GM19397 (cell line): ENCODE results near the gene PCDHB1.

ENCODE experiments used
- ATAC-seq: cut with Tn5 transposase; IDR thresholded peaks from one replicate; pipeline ENCODE4 v1.9.1; 2021; ENCODE audit warnings: mild to moderate bottlenecking, moderate library complexity; ENCODE audit not compliant: unreplicated experiment

The PCDHB1 gene, protein sequence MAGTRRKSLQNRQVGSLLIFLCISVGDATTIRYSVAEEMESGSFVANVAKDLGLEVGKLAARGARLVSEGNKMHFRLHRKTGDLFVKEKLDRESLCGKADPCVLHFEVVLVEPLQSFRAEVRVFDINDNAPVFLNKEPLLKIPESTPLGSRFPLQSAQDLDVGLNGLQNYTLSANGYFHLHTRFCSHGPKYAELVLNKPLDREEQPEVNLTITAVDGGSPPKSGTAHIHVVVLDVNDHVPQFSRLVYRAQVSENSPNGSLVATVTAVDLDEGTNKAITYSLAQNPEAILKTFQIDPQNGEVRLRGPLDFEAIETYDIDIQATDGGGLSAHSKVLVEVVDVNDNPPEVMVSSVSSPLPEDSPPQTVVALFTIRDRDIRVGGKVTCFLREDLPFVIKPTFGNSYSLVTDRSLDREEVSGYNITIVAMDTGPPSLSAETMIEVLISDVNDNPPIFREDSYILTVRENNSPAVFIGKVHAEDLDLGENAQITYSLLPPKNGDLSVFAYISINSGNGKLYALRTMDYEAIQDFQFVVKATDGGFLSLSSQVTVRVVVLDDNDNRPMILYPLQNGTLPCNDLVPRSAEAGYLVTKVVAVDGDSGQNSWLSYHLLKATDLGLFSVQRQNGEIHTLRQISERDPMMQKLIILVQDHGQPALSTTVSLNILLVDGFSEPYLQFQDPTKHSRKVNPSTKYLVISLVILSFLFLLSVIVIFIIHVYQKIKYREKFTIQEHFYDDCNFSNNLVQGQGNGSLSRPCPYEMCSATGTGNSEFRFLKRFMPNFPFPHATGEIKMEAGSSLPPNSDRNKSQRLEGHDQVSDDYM

GRCh38 chr5:141050622-141051520, at the start of gene PCDHB1:
Gene PCDHB1, plus strand, starts transcription at chr5:141051374. Its CDS starts 97 bp downstream, at chr5:141051471.
- ATAC-seq = no peak

DNA sequence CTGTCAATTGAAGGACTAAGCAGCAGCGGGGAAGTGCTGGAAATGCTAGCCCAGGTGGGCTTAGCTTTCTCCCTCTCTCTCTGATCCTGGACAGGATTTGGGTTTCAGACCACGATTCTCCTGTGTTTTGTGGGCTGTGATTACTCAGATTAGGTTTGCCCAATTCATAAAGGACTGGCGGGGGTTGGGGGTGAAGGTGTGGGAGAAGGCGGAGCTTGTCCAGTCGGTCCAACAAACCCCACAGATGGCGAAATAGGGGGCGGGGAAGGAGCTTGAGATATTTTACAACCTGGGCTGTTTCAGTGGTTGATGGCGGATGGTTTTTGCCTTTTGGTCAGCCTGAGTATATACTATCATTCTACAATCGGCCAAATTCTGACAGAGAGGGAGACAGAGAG, 49.7 kb upstream of the PCDHB1 start:
- no peak for ATAC-seq

DNA sequence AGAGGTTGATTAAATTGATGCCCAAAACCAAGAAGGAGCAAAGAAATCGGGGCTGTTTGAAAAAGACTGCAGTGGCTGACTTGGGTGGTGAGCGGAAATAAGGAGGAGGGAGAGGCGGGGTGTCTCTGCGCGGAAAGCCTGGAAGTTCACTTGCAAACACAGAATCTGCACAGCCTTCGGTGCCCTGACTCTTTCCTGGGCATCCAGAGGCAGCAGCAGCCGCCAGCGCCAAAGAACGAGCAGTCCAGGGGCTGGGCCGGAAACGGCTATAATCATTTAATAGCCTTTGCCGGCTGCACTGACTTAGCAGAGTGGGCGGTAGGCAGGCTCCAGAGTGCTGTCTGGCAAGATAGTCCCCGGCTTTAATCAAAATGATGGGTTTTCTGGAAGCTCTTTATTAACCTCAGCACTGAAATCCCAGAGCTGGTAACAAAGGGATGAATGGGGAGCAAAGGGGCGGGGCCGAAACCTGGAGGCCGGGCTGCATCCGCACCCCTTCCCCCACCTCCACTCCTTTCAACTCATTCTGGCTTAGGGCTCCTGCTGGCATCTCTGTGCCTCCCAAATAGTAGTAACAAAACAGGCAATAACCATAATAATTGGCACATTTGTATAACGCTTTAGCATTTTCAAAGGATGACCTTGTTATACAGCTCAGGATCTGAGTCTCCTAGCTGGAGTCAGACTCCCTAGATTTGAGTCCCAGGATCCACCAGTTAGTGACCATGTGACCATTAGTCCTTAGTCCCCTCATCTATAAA, 49.1 kb upstream of the PCDHB1 start:
- no peak for ATAC-seq

- no peak for ATAC-seq
These were observed 48.6 kb upstream of the PCDHB1 start for GRCh38 chr5:141002605-141002965.

- ATAC-seq = no peak
These were observed 48.1 kb upstream of the PCDHB1 start for GRCh38 chr5:141003031-141003430.

GRCh38 chr5:141003791-141004611, 47.2 kb upstream of the PCDHB1 start:
- ATAC-seq = no peak

GRCh38 chr5:141007791-141008190, 43.4 kb upstream of the PCDHB1 start:
- ATAC-seq = no peak

GRCh38 chr5:141010047-141010793, 41.0 kb upstream of the PCDHB1 start:
- no peak for ATAC-seq

DNA sequence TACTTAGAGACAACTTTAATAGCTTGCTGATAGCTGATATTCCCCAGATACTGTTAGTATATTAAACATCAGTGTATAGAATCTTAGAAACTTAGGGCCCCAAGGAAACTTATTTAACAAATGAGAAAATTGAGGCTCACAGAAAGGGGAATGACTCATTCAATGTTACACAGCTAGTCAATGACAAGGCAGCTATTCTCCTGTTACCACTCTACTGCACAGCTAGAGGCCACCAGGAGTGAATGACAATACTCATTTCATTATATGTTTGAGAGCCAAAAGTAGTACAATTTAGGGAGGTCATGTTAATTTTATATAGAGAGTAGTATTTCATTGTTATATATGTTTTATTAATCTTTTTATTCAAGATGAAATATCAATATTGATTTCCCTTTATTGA, 33.2 kb upstream of the PCDHB1 start:
- no peak for ATAC-seq

DNA sequence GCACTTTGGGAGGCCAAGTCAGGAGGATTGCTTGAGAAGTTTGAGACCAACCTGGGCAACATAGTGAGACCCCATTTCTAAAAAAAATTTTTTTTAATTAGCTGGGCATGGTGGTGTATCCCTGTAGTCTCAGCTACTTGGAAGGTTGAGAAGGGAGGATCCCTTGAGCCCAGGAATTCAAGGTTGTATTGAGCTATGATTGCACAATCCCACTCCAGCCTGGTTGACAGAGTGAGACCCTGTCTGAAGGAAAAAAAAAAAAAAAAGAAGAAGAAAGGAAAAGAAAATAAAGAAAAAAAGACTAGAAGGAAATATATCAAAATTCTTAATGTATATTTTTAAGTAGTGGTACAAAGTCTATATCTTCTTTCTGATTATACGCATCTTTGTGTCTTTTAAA, 28.8 kb upstream of the PCDHB1 start:
- ATAC-seq = no peak

DNA sequence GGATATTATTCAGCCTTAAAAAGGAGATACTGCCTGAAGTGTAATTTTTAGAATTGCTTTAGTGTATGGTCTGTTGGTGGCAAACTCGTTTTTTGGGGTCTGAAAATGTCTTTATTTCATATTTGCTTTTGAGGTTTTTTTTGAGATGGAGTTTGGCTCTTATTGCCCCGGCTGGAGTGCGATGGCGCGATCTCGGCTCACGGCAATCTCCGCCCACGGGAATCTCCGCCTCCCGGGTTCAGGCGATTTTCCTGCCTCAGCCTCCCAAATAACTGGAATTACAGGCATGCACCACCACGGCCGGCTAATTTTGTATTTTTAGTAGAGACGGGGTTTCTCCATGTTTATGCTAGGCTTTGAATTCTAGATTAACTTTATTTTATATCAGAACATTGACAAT, 20.2 kb upstream of the PCDHB1 start:
- no peak for ATAC-seq

GRCh38 chr5:141032626-141033025, 18.5 kb upstream of the PCDHB1 start:
- ATAC-seq = no peak

DNA sequence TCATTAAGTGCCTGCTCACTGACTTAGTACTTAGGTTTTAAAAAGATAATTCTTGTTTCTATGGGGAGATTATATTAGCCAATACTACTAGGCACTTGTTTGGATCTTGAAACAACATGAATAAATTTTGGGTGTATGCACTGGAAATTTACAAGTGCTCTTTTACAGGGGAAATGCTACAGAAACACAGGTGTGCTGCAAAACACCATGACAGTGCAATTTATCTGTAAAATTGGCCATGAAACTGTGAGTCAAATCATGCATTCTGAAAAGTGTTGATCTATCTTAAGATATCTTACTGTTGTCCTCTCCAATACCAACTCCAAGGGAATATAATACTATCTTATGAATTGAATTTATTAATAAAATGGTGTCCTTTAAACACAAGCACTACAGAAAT, 12.1 kb upstream of the PCDHB1 start:
- no peak for ATAC-seq

DNA sequence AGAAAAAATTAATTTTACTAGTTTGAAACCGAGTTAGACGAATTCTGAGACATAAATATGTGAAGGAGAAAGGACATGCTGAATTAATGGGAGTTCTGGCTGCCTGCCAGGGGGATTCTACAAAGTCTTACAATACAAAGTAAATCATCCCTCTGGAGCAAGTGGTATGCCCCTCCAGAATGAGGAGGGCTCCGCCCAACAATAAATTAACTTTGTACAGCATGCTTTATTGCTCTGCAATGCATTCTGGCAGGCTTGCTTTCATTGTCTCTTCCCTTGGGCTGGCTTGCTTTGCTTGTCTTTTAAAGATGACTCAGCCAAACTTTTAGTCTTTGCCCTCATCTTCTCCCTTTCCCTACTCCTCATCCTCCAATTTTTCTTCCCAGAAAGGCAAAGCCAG, 11.7 kb upstream of the PCDHB1 start:
- no peak for ATAC-seq

DNA sequence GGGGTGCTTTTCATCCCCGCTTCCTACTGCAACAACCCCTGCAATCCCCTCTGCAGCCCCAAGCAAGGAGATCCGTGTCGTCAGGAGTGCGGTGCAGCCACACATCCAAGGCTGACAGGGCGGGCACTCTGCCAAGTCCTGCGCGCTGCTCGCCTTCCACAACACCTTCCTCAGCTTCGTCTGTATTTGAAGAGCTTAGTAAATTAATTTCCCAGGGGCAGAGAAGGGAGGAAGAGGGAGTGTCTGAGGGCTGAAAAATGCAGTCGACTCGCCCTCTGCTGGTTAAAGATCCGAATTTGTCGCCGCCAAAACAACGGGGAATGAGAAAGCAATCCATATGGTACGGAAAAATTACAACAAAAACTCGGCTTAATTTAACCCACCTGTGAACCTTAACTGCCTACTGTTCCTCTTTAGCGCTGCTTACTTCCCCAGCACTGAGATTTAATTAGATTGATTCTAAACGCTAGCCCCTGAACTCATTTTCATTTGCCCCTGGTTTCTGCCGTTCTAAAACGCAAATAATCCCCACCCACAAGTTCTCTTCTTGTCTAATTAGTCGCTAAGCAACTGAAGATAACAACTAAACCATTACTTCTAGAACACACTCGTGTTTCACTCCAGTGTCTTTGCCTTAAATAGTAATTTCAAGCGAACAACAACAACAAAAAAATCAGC, 10.9 kb upstream of the PCDHB1 start:
- no peak for ATAC-seq

- ATAC-seq = no peak
These were observed 10.3 kb upstream of the PCDHB1 start for GRCh38 chr5:141040771-141041426.

- ATAC-seq = no peak
These were observed 9.8 kb upstream of the PCDHB1 start for GRCh38 chr5:141041427-141041785.

DNA sequence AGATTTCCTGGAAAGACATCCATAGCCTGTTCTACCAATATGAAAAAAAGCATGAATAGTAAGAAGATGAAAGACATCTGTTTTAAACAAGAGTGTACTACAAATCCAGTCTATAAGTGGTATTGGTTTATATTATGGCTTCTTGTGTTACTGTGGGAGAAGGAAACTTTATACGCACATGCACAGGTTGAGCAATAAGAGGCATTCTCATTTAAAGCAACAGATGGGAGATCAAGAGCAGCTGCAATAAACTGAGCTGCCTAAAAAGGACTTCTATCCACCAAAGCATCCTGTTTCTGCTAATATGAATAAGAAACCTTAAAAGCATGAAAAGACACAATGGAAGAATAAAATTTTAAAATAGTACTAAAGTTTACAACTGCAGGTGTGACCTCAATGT, 8.6 kb upstream of the PCDHB1 start:
- ATAC-seq = no peak
